ENCODE results near the gene ATM. TPM values are rescaled to one million over a fixed set of nuclear protein-coding genes. Genes with fewer than 3 reads are reported as not detected.

Gene ATM
- total and polyA plus RNA-seq, 10 of the 15 experiments (the other 5 are each of a cell fraction or from before 2014, with no cell fraction given), result 10.0 to 91.5 (median 40.2) TPM

GRCh38 chr11:108203075-108203474, 19.8 kb upstream of the ATM start:
- intact Hi-C loops (cut with micrococcal nuclease; ENCODE audit: unreplicated experiment) (no loop called here), in situ Hi-C loops (cut with MboI) (no loop called here)
- peaks cover 25 to 40% of the 10 kb centered on the region in 2 experiments for H3K36me3 ChIP-seq (ENCODE audit: control insufficient read depth in 2 of 2, insufficient read depth in 2 of 2, low read length in 1 of 2)
- H3K79me2 ChIP-seq (ENCODE audit: control insufficient read depth, insufficient read depth, low read length), result peaks cover 58% of the 10 kb centered on the region
- RAD21 ChIA-PET (ENCODE audit: unreplicated experiment), result no interaction called here
- no peak overlapping the region for H3K9ac ChIP-seq (ENCODE audit: control insufficient read depth, insufficient read depth, low read length)
- peaks cover 48% of the 10 kb centered on the region for H3K9me3 ChIP-seq (replicated peaks; ENCODE audit: control insufficient read depth, insufficient read depth, low read length)
- H3K4me2 ChIP-seq (ENCODE audit: control insufficient read depth, insufficient read depth), result no peak overlapping the region
- no peaks in the 10 kb centered on the region for H3K27me3 ChIP-seq (replicated peaks in 1 of 2; ENCODE audit: control insufficient read depth in 2 of 2, insufficient read depth in 2 of 2, low read length in 1 of 2)
- ATAC-seq (peak; percentile 32), DNase-seq (ENCODE audit: low read depth, low spot score) (no peak), FAIRE-seq (no peak)
- CTCF ChIA-PET, result interaction anchor here (1.4 kb wide), 1 partner anchor 12 kb away, joined by 6 read pairs; no protein-coding TSS in a partner anchor
- H3K27ac ChIP-seq (ENCODE audit: control insufficient read depth, insufficient read depth), result no peak overlapping the region
- BruUV-seq (replicated peaks), result no TSS peak
- TF ChIP-seq SPI1 (IDR thresholded peaks at IDR 0.05; ENCODE audit: borderline replicate concordance, insufficient read depth, low read depth, low read length), result peak; percentile 77
- TF ChIP-seq MEF2B (IDR thresholded peaks at IDR 0.05; ENCODE audit: partially characterized antibody, poor library complexity, severe bottlenecking), result peak; percentile 22
- TF ChIP-seq SKIL (IDR thresholded peaks at IDR 0.05; ENCODE audit: low read depth, poor library complexity, severe bottlenecking), result peak; percentile 40
- 0 out of 2 replicates have a peak, but pooled peaks have one; percentile 63 for TF ChIP-seq CBX5 (IDR thresholded peaks at IDR 0.05; ENCODE audit: low read depth)
- TF ChIP-seq MTA2 (IDR thresholded peaks at IDR 0.05; ENCODE audit: low read depth), result no peak
- no peak for TF ChIP-seq SP1 (IDR thresholded peaks at IDR 0.05; ENCODE audit: low read depth, low read length)
- peak; percentile 27; the same call in 1 of the 3 replicates for TF ChIP-seq POU2F2 (IDR thresholded peaks at IDR 0.05; ENCODE audit: borderline replicate concordance, low read depth, low read length)
- 4% methylated on average over 2 of the region's 2 CpGs for whole genome bisulfite sequencing (ENCODE audit: insufficient coverage, insufficient replicate concordance, low lambda C conversion rate, missing lambda C conversion rate)
- no peaks in the 10 kb centered on the region for H4K20me1 ChIP-seq (ENCODE audit: control insufficient read depth, insufficient read depth)
- H3K4me3 ChIP-seq, result no peak overlapping the region
- H2AFZ ChIP-seq (ENCODE audit: control insufficient read depth, low read depth, low read length), result no peak overlapping the region
- SMC1A ChIA-PET (ENCODE audit: uncharacterized antibody, unreplicated experiment), result interaction anchor here (1.6 to 4.7 kb wide), 2 partner anchors 13 to 16 kb away, joined by 5 to 21 read pairs; no protein-coding TSS in a partner anchor
- peaks cover 20% of the 10 kb centered on the region for H3K4me1 ChIP-seq (ENCODE audit: control insufficient read depth, insufficient read depth, low read length)
- POLR2A ChIA-PET, result no interaction called here

Measured in GM12878 (cell line).